Activated CD8-positive, alpha-beta memory T cell treated with anti-CD3 and anti-CD28 coated beads for 48 hours (primary cell): ENCODE results near the gene ZNF688.
"Not testable (repeated sequence)": the region's sequence is repeated elsewhere in the genome, so short reads cannot be mapped to it uniquely, and the experiment has no call there.

Experiments
- DNase-seq, 3 experiments: peaks; one replicate each; pipeline ENCODE4 v3.0.0-alpha.2; 2020; ENCODE audit warnings: low read depth in 2 of 3, low spot score in 2 of 3

Gene ZNF688

DNA sequence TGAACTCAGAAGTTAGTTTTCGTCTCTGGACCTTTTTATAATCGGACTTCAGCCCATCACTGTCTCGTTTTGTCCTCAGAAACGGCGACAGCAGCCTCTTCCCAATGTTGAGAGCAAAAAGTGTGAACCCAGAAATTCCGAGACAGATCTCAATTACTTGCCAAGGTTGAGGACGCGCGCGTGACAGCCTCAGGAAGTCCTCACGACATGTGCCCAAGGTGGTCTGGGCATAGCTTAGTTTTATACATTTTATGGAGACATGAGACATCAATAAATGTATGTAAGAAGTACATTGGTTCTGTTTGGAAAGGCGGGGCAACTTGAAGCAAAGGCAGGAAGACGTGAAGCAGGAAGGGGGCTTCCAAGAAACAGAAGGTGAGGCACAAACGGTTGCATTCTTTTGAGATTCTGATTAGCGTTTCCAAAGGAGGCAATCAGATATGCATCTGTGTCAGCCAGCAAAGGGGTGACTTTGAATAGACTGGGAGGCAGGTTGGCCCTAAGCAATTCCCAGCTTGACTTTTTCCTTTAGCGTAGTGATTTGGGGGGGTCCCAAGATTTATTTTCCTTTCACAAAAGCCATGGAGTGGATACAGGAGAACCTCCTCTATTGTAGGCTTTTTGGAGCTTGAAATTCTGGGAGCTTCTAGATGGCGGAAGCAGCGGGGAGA is 36.3 kb downstream of the ZNF688 start:
- no peak for DNase-seq

DNA sequence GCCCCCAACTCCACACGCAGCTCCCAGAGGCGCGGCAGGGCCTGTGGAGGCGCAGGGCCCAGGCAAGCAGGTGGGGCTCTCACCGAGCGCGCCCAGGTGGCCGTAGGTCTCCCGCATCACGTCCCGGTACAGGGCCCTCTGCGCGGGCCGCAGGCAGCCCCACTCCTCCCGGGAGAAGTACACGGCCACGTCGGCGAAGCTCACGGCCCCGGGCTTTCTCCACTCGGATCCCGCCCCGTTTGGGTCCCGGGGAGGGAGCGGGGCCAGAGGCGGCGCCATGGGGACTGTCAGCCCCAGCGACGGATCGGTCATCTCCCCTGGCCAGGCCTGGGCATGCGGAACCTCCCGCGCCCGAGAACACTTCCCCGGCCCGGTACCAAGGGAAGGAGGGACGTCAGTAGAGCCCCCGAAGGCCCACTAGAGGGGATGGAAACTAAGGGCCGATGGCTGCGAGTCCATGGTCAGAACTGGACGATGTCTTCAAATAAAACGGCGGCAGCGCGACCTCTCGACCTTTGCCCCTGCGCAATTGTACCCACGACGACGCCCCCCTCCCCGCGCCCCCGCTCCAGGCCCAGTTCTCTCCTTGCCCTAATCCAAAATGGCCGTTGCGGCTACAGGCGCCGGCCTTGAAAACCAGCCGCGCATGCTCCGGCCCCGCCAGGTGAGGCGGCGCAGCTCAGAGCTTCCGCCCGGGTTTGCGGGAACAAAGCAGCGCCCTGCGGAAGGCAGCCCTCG is 37.0 kb downstream of the ZNF688 start, which contains the start of gene ZNF747:
Gene ZNF747 (minus strand): TSS at position 491 of the 738 bp plus-strand sequence. CDS start 179 bp downstream, at position 312.
- DNase-seq, result peak; percentile 75 to 82 (median 79)

DNA sequence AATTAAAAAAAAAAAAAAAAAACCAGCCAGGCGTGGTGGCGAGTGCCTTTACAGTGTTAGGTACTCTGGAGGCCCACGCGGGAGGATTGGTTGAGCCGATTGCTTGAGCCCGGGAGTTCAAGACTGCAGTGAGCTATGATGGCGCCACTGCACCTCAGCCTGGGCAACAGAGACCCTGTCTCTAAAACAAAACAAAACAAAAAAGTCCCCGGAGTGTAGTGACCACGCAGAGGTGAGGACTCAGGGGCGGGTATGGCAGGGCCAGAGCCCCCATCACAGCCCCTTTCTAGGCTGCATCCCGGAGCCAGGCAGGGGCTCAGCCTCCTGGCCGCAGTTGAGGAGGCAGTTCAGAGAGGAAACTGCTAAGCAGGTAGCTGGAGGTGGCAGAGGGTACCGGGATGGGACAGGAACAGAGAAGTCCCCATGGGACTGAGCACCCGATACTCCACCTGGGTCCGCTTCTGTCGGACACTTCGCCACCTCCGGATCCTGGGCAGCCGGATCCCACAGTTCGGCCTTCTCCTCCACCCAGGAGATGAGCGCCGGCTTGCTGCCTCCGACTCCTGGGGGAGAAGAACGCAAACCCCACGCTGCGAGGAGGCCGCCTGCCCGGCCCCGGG is 37.7 kb downstream of the ZNF688 start:
- no peak for DNase-seq

DNA sequence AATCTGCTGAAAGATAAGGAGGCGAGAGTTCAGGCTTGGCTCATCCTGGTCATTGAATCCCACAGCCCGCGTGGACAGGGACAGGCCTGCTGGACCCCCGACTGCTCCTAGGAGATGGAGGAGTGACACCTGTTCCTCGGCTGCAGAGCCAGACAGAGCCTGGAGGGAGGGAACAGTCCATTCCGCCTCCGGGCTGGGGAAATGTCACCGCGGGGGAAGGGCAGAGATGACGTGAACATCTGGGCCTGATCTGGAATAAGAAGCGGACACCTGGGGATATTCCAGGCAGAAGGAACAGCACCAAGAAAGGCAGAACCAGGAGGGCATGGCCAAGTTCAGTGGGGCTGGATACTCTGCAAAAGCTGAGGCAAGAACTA is 38.4 kb downstream of the ZNF688 start:
- no peak for DNase-seq

DNA sequence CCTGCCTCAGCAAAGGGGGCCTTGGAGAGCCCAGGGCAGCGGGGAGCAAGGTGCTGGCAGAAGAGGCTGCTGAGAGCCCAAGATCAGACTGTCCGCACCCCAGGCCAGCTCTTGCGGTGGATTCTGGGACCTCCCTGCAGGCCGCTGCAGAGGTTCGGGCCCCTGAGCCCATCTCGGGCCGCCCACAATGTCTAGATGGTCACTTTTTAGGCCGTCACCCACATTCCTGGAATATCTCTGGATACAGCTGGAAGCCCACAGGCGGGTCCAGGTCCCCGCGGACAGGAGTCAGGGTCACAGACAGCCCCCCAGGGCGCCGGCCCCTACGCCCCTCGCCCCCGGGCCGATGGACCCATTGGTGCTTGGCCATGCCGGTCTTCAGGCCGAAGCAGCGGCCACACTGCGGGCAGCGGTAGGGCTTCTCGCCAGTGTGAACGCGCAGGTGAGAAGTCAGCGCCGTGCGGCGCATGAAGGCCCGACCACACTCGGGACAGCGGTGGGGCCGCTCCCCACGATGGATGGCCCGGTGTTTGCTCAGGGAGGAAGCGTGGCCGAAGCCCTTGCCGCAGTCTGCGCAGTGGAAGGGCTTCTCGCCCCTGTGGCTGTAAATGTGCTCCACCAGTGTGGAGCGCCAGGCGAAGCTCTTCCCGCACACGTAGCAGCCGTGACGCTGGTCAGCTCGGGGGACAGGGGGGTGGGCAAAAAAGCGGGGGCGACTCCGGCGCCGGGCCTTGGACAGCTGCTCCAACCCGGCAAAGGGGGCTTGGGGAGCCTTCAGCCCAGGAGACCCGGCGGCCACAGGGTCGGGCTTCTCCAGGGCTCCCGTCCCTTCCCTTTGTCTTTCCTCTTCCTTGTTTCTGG is 39.0 kb downstream of the ZNF688 start:
- DNase-seq, result no peak

DNA sequence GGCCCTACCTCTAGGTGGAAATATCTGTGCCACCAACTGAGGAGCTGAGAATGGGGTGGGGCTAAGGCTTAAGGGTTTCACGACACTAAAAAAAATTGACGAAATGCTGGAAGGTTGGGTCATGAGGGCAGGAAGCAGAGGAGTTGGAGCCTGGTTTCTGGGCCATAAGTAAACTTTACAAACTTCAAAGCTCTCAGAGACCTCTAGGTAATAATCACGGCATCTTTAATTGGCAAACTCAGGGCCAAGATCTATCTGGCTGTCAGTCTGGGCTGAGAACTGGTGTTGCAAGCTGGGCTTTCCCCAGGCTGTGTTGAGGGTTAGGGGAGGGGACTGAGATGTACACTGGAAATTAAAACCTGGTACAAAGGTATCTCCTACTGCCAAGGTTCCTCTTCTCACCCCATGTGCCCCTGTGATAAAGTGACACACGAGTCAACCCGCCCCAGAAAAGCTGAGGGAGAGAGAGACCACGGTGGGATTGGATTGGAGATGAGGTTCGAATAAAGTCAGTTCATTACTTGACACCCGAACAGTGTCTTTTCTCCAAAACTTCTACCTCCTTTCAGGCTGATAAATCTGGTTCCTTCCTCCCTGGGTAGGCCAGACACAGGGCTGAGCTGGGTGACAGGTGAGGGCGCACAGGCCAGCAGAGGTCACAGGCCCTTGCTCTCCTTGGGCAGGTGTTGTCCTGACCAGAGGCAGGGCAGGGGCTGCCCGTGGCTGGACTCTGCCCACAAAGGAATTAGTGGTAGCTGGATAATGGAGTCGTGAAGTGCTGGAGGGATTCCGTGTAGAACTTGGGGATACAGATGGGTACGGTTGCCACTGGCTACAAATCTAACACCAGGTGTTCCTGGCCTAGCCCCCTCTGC is 41.1 kb downstream of the ZNF688 start:
- DNase-seq, result no peak

DNA sequence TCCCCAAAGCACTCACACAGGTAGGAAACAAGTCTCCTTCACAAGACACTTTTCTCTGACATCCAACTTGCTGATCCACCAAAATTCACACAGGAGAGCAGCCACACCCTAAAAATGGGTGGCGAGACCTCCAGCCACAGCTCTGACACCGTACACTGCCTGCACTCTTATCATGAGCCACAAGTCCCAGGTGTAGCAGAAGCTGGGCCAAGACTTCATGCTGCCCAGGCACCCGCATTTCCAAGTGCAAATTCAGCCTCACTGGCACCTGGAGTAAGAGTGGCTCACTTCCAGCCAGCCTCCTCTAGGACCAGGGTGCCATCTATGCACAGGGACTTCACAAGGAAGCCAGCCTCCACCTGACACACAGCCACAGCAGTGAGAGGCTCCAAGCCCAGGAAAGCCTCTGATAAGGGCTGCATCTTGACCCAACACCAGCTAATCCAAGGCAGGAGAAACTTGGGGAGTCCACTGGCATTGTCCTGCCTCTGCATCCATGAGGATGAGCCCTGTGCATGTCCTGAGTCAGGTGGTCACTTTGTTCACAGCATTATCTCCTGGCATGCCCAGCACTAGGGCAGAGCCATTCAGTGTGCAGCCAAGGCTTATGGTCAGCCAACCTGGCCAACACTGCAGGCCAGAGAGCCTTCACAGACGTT is 42.6 kb downstream of the ZNF688 start:
- DNase-seq, result no peak

DNA sequence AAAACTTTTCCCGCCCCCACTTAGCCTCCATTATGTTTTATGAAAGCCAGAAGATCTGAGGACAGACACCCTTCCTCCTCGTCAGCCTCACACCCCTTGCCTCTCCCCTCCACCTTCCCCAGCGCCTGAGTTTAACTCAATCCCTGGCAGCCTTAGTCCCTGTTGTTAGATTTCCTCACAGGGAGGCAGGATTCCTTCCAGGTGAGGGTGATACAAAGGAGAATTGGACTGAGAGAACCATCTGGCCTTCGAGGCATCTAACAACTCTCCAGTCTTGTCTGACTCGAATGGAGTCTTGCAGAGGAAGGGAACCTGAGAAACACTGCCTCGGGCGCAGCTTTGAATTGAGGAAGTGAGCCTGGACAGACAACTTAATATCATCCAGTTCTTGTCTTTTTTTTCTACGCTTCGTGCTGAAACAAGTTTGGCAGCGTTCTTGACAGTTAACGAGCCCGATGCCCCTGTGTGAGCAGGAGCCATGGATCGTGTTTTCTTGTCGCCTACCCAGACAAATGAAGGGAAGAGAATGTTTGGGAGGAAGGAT is 43.8 kb downstream of the ZNF688 start:
- no peak for DNase-seq

DNA sequence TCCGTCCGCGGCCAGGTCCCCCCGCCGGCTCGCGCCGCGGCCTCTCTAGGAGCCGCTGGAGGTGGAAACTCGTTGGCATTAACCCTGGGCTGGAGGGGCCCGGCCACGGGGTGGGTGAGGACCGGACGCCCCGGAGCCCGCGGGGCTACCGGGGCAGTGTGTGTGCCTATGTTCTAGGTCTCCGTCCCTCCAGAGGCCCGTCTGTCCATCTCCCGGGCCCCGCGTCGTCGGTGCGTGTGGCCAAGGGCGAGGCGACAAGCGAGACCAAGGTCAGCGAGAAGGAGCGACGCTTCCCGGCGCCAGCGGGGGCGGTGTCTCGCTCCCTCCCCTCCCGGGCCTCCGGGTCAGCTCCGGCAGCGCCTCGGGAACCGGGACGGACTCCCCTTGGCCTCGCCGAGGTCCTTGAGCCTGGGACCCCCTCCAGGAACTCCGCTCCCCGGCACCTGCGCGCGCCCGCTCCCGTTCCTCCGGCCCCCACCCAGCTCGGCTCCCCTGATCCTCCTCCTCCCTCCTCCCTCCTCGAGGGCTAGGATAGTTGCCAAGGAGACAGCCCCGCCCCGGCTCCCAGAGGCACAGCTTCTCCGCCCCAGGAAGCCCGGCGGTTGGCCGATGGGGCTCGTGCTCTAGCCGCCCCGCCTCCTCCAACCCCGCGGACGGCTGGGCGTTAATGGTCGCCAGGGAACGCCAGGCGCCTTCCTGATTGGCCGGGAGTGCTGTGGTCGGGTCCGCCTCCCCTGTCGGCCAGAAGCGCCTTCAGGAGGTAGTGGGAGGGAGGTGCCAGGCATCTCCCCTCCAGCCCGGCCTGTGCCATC is 44.5 kb downstream of the ZNF688 start:
- peak; percentile 74 to 95 (median 87) for DNase-seq

DNA sequence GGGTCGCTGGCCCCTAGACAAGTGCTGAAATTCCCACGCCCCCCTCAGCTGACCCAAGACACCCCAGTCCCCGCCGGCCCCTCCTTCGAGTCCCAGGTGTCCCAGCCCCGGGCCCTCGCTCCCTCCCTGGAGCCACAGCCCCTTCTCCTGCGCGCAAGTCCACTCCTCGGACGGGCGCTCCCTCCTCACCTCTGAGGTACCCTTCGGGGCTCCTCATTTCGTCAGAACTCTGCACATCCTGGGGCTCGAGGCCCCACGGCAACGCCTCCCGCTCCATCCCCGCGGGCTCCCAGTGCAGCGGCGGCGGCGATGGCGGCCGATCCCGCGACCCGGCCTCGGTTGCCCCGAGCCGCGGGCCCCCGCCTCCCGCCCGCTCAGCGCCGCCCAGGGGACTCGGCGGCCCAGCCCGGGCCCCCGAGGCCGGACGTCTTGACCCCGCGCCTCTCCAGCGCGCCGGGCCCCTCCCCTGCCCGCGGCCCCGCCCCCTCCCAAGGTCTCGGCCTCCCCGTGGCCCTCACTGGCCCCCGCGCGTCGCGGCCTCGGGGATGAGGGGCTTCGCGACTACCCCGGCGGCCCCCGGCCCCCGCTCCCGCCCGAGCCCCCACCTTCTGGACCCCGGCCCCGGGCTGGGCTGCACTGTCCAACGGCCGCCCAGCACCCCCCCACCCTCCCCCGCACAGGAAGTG is 45.2 kb downstream of the ZNF688 start, which contains the start of gene ZNF768:
Gene ZNF768 (minus strand): TSS at position 430 of the 686 bp plus-strand sequence. CDS start 153 bp downstream, at position 277.
- DNase-seq, result no peak

DNA sequence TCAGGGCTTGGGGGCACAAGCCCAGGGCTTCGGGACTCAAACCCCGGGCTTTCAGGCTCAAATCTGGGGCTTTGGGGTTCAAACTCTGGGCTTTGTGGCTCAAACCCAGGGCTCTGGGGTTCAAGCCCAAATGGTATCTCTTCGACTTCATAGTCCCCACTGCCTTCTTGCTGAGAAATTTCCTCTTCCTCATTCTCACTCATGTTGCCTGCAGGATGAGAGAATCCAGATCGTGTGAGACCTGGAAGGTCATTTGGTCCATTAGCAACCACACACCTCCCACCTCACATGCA is 45.7 kb downstream of the ZNF688 start:
- no peak for DNase-seq

DNA sequence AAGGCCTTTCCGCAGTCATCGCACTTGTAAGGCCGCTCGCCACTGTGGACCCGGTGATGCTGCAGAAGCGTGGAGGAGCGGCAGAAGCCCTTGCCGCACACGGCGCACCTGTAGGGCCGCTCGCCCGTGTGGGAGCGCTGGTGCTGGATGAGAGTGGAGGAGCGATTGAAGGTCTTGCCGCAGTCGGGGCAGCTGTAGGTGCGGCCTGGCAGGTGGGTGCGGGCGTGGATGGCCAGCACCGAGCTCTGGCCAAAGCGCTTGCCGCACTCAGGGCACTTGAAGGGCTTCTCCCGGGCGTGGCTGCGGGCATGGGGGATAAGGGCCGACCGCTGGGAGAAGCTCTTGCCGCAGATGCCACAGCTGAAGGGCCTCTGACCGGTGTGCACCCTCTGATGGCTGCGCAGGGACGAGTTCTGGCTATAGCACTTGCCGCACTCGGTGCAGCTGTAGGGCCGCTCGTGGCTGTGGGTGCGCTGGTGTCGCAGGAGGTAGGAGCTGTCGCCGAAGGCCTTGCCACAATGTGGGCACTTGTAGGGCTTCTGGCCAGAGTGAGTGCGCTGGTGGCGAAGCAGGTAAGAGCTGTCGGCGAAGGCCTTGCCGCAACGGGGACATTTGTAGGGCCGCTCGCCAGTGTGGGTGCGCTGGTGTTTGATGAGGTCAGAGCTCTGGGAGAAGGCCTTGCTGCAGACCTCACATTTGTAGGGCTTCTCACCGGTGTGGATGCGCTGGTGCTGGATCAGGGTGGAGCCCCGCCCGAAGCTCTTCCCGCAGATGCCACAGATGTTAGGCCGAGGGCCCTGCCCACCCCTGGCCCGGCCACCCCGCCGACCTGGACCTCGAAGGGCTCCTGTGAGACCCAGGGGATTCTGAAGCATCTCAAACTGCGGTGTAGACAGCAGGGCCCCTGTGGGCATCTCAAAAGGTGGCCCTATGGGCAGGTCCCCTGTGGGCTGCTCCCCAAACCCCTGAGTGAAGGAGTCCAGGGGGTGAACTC is 46.6 kb downstream of the ZNF688 start:
- no peak for DNase-seq

DNA sequence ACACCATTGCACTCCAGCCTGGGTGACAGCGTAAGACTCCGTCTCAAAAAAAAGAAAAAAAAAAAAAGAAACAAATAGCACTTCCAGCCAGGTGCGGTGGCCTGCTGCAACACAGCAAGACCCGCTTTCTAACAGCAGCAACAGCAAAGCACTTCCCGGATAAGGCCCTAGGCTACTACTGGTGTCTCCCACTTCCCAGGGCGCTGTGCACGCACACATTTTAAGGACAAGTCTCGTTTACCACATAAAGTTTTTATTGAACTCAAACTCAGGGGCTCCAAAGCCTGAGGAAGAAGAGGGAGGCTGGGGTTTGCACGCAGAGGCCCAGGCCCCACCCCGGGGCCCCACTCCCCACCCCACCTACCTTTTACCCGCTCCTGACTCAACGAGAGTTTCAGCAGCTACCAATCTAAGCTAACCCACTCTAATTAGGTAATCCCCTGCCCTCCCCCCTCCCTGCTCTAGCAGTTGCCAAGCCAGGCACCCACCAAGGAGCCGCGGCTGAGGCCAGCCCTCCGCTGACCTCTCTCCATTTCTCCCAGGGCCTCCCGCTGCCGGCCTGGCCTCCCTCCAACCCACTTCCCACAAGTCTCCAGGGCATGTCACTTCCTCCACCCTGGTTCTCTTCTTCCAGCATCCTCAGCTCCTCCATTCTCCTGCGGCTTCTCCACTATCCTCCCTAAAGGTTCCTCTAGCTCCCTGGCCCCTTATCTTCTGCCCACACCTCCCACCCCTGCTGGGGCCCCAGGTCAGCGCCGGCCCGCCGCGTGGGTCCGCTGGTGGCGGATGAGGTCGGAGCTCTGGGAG is 47.5 kb downstream of the ZNF688 start:
- DNase-seq, result no peak

DNA sequence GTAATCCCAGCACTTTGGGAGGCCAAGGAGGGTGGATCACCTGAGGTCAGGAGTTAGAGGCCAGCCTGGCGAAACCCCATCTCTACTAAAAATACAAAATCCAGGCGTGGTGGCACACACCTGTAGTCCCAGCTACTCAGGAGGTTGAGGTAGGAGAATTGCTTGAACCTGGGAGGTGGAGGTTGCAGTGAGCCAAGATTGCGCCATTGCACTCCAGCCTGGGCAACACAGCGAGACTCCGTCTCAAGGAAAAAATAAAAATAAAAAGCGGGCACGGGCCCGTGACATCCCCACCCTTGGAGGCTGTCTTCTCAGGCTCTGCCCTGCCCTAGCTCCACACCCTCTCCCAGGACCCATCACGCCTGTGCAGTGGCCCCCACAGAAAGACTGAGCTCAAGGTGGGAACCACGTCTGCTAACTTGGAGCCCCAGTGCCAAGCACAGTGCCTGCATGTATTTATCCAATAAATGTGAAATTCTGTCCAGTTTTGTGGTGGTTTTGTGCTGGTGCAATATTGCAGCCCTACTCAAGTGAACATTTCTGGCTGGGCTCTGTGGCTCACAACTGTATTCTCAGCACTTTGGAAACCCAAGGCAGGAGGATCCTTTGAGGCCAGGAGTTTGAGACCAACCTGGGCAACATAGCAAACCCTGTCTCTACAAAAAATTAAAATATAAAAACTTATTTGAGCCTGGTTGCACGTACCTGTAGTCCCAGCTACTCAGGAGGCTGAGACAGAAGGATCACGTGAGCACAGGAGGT is 48.6 kb downstream of the ZNF688 start:
- not testable (repeated sequence) for DNase-seq

DNA sequence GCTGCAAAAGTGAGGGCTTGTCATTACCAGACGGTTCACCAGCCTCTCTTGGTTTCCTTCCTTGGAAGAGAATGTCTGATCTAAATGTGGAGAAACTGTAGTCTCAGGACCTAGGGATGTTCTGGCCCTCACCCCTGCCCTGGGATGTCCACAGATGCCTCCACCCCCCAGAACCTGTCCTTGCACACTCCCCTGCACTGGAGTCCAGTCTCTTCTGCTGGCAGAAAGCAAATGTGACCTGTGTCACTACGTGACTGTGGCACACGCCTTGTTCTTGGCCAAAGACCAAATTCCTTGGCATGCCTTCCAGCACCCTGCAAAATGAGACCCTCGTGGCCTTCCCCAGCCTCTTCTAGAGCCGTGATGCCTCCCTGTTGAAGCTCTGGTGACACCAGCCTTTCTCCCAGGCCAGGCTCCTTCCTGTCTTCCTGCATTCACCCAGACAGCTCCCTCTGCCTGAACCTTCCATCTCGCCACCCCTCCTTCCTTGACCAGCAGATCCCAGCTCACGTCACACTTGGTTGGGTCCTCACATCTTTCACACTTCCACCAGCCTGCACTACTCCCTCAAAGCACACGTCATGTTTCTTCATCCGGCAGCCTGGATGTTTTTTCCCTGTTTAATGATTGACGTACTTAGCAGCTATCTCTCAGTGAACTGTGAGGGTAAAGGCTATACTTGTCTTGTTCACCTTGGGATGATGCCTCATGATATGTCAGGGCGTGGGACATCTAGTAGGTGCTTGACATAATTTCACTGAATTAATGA is 49.5 kb downstream of the ZNF688 start:
- DNase-seq, result no peak
